Type B pancreatic cell (in vitro differentiated cells): Measurements from ENCODE around the gene EPB41L4B. TPM values are rescaled to one million over a fixed set of nuclear protein-coding genes. Genes with fewer than 3 reads are reported as not detected.
"Not testable (repeated sequence)": the region's sequence is repeated elsewhere in the genome, so short reads cannot be mapped to it uniquely, and the experiment has no call there.

Experiments used
- DNase-seq: peaks from one replicate; pipeline ENCODE4 v3.0.0; 2021; ENCODE audit warnings: mixed read lengths; ENCODE audit not compliant: unreplicated experiment; ENCODE audit errors: extremely low spot score
- H3K27ac Mint-ChIP-seq: 2 replicates; pipeline ENCODE4 v1.8.0; 2021; ENCODE audit warnings: mild to moderate bottlenecking, mixed read lengths
- H3K27me3 Mint-ChIP-seq: 2 replicates; pipeline ENCODE4 v1.8.0; 2021; ENCODE audit warnings: mixed read lengths
- H3K36me3 Mint-ChIP-seq: 2 replicates; pipeline ENCODE4 v1.8.0; 2021; ENCODE audit warnings: mixed read lengths
- H3K4me1 Mint-ChIP-seq: one replicate; pipeline ENCODE4 v1.8.0; 2021; ENCODE audit warnings: mixed read lengths; ENCODE audit not compliant: unreplicated experiment
- H3K4me3 Mint-ChIP-seq: 2 replicates; pipeline ENCODE4 v1.8.0; 2021; ENCODE audit warnings: mild to moderate bottlenecking, mixed read lengths
- H3K9me3 Mint-ChIP-seq: 2 replicates; pipeline ENCODE4 v1.8.0; 2021; ENCODE audit warnings: mixed read lengths
- CTCF ChIP-seq: fragments of 200-600 bp; sonication (generic); conservative IDR thresholded peaks from 2 replicates; pipeline ENCODE4 v1.5.0; 2021; ENCODE audit warnings: antibody characterized with exemption, mild to moderate bottlenecking
- total RNA-seq: library from RNA; stranded (reverse); gene quantifications from 2 replicates; pipeline ENCODE4 v1.2.1, GENCODE V29; 2021; ENCODE audit warnings: low replicate concordance

EPB41L4B gene
- total RNA-seq, 1 donor from 2014 or later = 14.4 TPM

GRCh38 chr9:109129470-109130197 lies 191.2 kb downstream of the EPB41L4B start:
- no peak for TF ChIP-seq CTCF
- H3K27ac Mint-ChIP-seq = no peak overlapping the region
- no peaks in the 10 kb centered on the region for H3K4me1 Mint-ChIP-seq
- no peaks in the 10 kb centered on the region for H3K27me3 Mint-ChIP-seq
- H3K36me3 Mint-ChIP-seq = no peaks in the 10 kb centered on the region
- no peak overlapping the region for H3K4me3 Mint-ChIP-seq
- no peaks in the 10 kb centered on the region for H3K9me3 Mint-ChIP-seq
- DNase-seq = no peak

GRCh38 chr9:109126671-109127070 lies 194.2 kb downstream of the EPB41L4B start:
- H3K4me1 Mint-ChIP-seq, H3K36me3 Mint-ChIP-seq, H3K27ac Mint-ChIP-seq, H3K9me3 Mint-ChIP-seq, DNase-seq, H3K27me3 Mint-ChIP-seq, H3K4me3 Mint-ChIP-seq: not testable (repeated sequence)

- Mint-ChIP-seq H3K9me3 (no peaks in the 10 kb centered on the region), H3K4me1 (peaks cover 10% of the 10 kb centered on the region), H3K27me3 (no peaks in the 10 kb centered on the region), H3K36me3 (no peaks in the 10 kb centered on the region), H3K4me3 (no peak overlapping the region), H3K27ac (no peak overlapping the region)
- no peak for TF ChIP-seq CTCF
- DNase-seq = no peak
These were observed 196.7 kb downstream of the EPB41L4B start for GRCh38 chr9:109124121-109124520.

DNA sequence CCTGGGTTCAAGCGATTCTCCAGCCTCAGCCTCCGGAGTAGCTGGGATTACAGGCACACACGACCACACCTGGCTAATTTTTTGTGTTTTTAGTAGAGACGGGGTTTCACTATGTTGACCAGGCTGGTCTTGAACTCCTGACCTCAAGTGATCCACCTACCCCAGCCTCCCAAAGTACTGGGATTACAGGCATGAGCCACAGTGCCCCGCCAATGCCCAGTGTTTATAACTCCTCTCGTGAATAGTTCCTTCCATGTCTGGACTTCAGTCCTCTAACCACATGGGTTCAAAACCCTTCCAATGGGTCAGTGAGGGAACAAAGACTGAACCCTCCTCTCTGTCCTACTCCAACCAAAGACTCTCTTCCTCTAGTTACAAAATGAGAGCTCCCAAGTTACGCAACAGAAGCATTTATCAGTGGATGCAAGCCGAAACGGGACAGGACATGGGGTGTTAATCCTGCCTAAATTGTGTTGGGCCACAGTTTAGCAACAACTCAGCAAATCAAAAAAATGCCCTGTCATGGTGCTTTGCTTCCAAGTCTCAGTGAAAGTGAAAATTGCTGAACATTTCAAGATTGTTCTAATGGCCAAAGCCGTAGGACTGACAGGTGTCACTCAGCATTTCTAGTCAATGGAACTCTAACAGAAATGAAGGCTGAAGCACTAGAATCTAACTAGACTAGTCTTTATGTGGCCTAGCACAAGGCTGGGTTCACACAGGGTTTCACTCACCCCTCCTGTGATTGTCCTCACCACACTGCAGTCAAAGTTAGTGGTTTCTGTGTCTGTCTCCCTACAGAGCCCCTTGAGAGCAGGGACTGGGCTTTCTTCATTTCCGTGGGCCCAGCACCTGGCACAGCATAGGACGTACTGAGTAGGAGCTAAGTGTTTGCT lies 197.9 kb downstream of the EPB41L4B start:
- Mint-ChIP-seq H3K36me3 (peaks cover 4% of the 10 kb centered on the region), H3K9me3 (no peaks in the 10 kb centered on the region), H3K4me3 (no peak overlapping the region), H3K4me1 (peaks cover 15% of the 10 kb centered on the region), H3K27me3 (no peaks in the 10 kb centered on the region), H3K27ac (no peak overlapping the region)
- no peak for DNase-seq
- no peak for TF ChIP-seq CTCF

Other genes with a start within 250 kb of the EPB41L4B start
- gene TMEM245, start 201.1 kb downstream of the EPB41L4B start, total RNA-seq = 44.4 and 49.2 TPM in 2 replicates
- gene FRRS1L, start 153.8 kb downstream of the EPB41L4B start, total RNA-seq = 5.9 and 7.2 TPM in 2 replicates
- 4.9 and 8.1 TPM in 2 replicates for gene PTPN3, start 177.2 kb upstream of the EPB41L4B start, total RNA-seq